Stimulated activated CD4-positive, alpha-beta T cell treated with anti-CD3 and anti-CD28 coated beads, Interleukin-15, amount 100 ng/mL, for 1 hour (primary cell): ENCODE results near the gene CPED1.
"Not testable (repeated sequence)": the region's sequence is repeated elsewhere in the genome, so short reads cannot be mapped to it uniquely, and the experiment has no call there.

Experiments used
- DNase-seq, 2 donors: peaks; one replicate each; pipeline ENCODE4 v3.0.0-alpha.2; 2020; ENCODE audit warnings: low read depth in 1 of 2, low spot score in 1 of 2

Gene CPED1

DNA sequence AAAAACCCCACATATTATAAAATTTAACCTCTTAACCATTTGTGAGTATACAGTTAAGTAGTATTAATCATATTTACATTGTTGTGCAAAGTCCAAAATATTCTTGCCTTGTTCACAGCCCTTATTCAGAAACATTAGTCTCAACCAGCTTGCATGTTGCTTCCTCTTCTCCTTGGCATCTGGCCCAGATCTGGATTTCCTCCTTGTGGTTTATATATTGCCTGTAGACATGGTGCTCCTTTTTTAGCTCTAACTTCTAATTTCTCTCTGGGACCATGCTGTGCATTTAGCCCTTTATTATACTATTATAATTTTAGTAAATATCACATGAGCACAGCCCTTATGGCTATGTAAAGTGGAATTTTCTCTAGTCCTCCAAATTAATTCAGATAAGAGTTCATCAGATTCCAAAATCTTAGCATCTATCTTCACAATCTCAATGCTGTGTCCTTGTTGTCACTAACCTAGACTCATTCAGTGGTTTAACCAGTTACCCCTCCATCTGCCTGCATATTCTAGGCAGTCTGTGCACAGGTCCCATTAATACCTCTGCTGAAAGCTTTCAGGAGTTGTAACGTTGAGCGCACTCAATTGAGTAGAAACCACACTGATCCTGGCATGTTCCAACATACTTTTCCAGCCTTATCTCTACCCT, 7.9 kb downstream of the CPED1 start:
- DNase-seq: no peak

DNA sequence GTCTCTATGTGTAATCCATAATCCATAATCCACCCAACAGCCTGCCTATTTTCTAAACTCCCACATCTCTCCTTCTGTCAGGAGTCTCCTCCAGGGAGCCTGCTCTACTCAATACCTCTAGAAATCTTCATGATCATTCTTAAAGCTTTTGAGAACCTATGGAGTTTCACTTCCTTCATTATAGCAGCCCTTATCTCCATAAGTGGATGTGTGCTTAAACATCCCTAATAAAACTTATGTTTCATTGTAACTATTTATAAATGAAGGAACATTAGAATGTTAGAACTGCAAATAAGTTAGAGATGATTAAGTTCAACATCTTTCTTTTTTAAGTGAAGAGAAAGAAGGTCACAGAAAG, 8.5 kb downstream of the CPED1 start:
- DNase-seq: no peak

DNA sequence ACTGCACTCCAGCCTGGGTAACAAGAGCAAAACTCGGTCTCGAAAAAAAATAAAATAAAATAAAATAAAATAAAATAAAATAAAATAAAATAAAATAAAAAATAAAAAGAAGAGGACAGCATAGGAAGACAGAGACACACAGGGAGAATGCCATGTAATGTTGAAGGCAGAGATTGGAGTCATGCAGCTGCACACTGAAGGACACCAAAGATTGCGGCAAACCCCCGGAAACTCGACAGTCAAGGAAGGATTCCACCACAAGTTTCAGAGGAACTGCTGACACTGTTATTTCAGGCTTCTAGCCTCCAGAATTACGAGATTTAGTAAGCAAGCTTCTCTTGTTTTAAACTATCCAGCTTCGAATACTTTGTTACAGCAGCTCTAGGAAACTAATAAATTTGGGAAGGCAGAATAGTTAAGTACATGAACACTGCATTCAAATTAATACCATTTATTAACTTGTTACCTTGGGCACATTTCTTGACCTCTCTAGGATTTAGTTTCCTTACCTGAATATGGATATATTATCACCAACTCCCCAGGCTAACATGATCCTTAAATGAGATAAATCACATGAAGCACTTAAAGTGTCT, 9.5 kb downstream of the CPED1 start:
- DNase-seq: no peak

DNA sequence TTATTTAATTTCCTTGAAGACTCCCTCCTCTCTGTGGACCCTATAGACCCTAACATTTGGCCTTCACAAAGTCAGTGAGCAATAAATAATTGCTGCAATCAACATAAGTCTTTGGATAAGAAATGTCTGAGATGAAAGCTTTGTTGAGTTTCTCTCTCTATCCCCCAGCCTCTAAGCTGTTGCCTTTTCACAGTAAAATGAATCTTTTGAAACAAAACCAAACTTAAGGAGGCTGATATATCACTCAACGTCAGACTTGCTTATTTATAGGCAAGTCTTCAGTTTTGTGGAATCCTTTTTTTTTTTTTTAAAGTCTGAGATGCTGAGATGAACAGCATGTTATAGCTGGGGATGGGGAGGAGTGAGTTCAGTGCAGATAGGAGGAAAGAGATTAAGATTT, 10.0 kb downstream of the CPED1 start:
- DNase-seq: no peak

DNA sequence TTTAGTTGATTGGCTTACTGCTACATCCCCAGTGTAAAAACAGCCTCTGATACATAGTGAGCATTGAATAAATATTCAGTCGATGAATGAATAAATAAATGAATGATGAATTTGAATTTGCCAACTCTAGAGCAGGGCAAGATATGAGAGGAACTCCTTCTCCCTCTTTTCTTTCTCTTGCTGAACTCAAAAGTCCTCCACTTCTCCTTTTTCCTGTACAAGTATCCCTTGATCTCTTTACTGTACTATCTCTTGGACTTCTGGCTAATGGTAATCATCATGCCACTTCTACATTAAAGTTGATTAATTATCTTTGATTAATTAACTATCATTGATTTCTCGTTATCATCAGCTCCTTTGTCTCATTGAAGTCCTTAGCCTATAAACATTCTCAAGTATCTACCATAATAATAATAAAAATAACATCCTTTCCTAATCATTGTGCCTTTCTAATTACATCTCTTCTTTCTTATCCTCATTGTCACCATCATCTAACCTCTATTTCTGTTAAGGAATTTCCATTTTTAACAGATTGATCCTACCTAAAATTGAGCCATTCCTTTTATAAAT, 10.6 kb downstream of the CPED1 start:
- no peak for DNase-seq

DNA sequence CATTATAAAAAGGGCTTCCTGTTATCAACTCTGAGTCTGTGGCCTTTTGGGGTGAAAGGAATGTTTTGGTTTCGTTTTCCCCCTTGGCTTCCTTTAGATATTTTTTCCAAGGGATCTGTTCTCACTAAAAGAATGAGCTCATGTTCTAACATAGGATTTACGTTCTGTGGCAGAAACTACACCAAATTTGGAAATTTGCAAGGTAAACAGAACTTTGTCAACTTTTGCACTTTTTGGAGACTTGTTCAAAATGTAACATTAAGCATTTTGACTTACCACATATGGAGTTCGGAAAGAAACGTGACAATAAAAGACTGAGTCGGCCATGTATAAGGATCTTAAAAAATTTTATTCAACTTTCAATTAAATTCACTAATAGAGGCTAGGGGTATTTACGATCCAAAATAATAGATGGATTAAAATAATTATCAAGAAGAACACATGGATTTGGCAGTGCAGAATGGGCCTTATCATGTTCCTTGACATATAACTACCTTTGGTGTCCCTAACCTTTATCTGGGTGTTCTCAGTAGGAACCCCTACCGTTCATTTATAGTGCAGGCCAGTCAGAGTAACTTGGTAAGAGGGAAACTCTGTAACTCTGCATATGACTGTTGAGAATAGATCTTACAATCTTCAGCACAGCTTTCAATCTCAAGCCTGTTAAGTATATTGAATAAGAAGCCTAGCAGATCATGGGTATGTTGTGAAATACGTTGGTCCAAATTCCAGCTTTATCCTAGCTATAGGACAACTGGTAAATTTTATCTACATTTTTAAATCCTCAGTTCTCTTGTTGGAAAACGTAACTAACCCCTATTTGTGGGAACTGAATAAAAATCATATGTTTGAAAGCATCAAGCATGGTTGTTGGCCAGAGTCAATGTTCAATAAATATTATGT, 11.8 kb downstream of the CPED1 start:
- DNase-seq: no peak

DNA sequence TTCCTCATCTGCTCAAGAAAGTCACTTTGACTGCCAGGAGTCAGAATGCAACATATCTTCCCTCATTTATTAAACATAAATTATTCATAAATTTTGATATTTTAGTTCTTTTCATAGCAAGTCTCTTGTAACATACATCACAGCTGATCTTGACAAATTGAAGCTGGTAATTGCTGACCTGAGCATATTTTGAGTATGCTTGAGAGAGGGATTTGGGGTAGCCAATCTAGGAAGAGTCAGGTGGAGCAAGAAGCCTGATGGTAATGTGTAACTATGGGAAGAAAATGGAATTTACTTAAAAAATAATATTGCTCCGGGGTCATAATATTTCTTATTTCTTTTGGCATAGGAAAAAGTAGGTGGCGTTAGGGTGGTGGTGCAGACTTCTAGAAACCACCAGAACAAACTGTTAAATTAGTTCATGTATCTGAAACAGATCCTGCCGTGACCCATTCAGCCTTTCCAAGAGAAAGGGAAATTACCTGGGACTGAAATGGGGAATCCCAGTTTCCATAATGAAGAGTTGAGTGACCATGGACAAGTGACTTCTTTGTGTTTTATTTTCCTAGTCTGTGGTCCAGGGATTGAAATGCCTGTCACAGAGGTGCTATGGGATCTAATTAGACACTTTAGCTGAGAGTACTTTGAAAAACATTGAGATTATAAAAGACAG, 12.9 kb downstream of the CPED1 start:
- no peak for DNase-seq

DNA sequence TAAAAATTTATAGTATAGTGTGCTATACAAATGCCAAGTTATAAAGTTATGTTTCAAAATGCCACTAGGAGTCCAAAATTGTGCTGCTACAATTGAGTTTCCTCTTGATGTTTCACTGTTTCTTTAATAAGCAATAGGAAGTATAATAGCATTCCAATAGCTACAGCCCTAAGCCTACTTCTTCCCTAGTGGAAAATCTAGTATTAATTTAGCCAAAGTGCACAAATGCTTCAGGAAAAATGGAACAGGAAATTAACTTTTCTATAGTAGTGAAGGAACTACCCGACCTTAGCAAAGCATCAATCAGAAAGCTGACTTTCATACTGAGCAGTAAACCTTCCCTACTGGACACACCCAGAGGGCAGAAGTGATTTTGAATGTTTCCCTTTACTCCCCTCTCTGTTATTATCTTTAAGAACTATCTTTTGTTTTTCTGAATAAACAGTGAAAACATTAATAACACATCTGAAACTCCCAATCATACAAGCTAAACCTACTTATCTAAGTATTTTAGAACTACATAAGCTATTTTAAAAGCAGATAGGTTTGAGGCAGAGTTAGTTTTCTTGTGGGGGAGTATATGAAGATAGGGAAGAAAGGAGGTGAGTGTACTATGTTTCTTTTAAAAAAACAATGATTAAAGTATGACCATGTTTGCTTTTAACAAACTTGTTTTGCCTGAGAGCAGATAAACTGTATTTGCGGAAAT, 13.7 kb downstream of the CPED1 start:
- DNase-seq: no peak

DNA sequence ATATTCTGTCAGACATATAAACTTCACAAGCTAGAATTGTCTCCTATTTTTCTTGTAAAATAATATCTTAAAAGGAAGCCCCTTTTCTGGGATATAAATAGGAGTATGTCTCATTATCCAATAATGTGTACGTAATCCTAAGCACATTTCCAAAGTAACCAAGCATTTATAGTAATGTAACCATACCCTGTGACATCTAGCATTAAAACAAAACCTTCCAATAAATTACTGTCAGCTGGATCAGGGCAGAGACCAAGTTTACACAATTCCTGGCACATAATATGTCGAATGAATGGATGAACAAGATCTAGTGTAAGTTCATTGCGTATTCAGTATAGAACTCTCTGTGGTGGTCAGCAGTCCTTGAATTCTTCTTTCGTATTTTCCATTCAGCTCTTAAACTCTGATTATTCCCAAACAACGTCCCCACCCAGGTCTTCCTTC, 14.3 kb downstream of the CPED1 start:
- DNase-seq: no peak

DNA sequence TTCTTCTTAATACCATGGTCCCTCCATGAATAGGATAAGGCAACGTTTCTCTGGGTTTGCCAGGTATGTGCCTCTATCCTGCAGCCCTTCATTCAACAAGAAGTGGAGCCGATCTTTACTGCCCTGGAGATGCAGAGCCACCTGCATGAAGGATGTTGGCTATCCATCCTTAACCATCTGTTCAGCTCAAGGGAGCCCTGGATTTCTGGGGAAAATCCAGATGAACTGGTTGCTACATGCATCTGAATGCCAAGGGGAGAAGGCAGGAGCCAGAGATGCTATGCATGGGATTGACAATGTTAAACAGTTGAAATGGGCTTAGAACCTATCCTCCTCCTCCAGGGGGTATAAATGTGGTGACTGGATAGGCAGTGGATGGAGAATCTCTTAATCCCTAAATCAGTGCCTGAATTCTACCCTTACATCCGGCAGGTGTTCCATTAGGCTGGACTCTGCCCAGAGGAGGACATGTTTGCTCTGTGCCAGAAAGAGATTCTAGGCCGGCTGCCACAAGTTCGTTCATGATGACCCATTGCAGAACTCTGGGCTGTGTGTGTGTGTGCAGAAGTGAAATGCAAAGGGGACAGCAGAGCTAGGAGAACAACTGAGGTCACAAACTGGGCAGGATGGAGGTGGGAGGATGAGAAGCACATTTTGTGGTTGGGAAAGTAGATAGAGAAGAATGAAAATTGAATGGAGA, 15.6 kb downstream of the CPED1 start:
- DNase-seq: no peak

DNA sequence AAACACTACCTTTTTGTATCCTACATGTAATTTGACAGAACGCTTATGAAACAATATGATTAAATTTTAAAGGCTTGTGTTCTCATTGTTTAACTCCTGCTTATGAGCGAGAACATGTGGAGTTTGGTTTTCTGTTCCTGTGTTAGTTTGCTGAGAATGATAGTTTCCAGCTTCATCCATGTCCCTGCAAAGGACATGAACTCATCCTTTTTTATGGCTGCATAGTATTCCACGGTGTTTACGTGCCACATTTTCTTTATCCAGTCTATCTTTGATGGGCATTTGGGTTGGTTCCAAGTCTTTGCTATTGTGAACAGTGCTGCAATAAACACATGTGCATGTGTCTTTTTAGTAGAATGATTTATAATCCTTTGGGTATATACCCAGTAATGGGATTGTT, 16.5 kb downstream of the CPED1 start:
- not testable (repeated sequence) for DNase-seq

DNA sequence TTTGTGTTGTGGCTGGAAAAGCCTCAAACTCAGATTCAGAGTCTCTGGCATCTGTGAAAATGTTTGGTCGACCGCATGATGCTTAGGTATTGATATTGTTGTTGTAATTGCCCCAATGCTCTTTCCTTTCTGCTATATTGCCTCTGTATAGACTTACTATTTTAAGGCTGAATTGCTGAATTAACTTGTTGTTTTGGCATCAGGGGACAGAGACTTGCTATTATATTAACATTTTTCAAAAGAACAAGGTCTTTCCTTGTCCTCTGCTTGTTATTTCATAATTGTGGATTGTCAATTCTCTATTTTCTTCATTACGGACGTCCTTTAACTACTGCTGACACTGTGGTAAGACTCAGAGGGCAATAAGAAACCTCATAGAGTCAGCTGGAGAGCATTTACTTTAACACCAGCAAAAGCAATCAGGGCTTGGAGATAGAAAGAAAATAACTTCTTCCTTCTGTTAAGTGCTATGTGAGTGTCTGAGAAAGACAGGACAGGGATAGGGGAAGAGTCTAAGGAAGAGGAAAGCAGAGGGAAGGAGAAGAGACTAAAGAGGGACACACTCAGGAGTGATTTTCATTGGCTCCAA, 17.6 kb downstream of the CPED1 start:
- no peak for DNase-seq

DNA sequence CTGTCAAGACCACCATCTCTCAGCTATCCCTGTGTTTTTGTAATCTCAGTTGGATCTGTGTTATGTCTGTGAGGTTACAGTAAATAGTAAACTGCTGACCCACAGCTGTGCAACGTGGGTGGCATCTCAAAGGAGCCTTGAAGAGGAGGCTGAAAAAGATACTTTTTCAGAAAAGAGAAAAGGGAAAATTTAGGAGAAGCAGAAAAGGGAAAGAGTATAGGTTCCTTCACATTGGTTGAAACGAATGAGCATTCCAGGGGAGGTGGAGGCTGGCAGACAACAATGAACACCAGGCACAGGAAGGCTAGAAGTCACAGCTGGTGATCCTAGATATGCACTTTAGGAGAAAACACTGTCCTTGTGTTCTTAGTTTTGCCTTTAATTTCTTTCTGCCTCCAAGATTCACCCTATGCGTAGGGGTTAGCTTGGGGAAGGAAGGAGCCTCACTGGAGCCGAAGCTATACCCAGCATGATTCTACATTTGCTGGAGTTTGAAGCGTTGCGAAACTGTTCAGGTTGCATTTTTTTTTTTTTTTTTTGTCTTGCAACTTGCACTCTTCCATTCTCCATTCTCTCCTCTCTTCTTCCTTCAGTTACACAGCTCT, 18.3 kb downstream of the CPED1 start:
- DNase-seq: no peak

DNA sequence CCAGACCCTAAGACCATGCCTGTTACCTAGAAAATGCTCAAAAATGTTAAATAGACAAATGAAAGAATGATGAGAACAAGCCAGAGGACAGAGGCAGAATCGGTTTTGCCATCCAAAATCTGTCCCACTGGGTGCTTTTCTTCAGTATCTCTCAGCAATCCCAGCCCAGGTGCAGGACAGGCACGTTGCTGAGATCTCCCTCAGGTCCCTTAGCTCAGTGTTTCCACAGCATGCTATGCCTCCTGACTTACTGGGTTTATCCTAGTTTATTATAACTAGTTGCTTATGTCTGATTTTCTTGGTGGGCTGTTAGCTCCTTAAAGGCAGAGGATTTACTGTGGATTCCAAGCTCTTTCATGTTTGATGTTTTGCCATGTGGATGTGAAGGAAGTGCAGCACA, 20.3 kb downstream of the CPED1 start:
- DNase-seq: no peak

DNA sequence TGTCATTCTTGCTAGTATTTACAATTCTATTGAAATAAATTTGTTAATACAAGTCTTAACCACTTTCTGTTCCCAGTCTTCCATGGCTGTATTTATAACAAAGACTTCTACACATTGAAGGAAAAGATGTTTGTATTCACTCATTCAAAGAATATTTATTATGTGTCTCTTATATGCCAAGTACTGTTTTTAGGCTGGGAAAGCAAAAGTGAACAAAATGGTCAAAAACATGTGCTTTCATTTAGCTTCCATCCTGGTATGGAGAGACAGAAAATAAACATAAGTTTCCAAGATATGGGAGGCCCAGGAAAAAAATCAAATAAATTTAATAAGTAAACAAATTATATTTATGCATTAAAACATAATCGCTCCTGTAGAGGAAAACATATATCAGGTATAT, 22.9 kb downstream of the CPED1 start:
- no peak for DNase-seq

DNA sequence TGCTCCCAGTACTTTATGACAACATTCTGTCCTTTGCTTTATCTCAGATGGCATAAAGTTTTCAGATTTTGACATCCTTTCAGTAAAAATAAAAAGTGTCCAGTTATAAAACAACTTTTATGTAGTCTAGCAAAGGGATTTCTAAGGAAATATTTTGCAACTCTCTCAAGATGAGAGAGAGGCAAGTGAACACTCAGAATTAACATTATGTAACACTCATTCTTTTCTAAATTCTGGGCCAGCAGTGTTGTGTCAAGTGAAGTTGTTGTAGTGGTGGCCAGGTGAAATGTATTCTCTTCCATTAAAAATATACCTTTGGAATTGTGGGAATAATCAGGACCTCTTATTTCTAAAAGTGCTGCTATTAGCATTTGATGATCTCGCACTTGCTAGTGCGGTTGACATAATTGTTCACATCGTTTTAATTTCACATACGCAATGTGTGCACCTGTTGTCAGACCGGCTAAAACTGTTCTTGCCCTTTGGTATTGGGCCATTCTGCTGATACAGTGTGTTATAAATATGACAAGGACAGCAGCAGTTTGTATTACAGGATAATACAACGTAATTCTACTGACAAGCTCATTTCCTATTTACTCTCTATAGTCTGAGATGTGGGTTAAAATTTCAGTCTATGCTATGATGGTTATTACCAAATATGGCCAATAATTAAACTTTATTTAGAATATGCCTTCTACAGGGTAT, 23.8 kb downstream of the CPED1 start:
- no peak for DNase-seq

DNA sequence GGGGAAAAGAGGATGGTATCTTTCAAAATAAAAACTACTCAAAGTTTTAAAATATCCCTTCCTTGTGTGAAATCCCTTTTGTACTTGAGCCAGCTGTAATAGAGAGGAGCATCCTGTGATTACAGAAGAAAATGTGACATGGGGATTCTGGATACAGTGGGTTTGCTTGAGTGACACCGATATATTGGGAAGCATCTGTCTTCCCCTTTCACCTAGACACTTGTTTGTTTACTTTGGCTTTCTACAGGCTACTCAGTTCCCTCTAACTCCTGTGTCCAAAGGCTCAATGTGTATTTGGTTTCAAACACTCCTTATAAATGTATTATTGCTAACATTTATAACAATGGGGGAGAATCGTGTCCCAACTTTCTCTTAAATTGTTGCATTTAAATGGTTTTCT, 24.4 kb downstream of the CPED1 start:
- DNase-seq: no peak

DNA sequence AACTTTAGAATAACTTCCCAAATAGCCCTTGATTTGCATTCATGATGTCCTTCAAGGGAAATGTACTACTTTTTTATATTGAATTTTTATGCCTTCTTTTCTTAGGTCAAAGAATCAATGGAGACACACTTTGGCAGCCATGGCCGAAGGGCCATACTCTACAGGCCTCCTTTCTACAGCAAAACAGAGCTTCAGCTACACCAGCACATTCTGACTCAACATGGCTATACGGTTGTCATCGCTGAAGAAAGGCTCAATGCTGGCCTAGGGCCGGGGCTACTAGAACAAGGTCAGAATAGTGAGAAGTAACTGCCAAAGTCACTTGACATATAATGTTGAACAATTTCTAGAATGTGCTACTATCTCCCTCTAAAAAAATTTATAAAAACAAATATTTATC, 27.0 kb downstream of the CPED1 start:
- DNase-seq: no peak

DNA sequence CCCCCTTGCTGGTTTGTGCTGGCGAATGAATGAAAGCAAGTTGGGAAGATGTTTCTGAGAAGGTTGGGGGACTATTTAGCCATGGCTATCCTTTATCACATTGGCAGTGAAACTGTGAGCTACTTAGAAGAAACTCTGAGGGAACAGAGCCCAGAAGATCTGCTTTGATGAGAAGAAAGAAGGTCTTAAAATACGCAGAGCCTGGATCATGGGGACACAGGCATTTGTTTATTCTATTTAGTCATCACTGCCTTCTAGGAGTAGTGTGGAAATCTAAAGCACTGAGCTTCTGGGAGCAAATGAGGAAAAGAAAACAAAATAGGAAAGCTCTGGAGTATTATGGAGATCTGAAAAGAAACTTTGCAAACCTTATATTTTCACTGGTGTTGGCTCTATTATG, 28.5 kb downstream of the CPED1 start:
- DNase-seq: no peak
